OCI-LY1 (cell line): ENCODE measurements around the gene RPS6KA3.
A peak's percentile ranks its signal among the peaks of the same experiment; 100 is the strongest.

Experiments used
- H2AFZ ChIP-seq: fragments of 200-600 bp; sonication (generic), shearing (Covaris generic); 2 replicates; pipeline ENCODE4 v1.6.0; 2014; ENCODE audit warnings: antibody characterized with exemption, mild to moderate bottlenecking, low read length
- H3F3A ChIP-seq: fragments of 200-600 bp; sonication (generic), shearing (Covaris generic); 2 replicates; pipeline ENCODE4 v1.6.0; 2014; ENCODE audit warnings: mild to moderate bottlenecking, antibody characterized with exemption, low read length, moderate library complexity; ENCODE audit not compliant: insufficient read depth
- H3K27ac ChIP-seq: fragments of 200-600 bp; sonication (generic); 2 replicates; pipeline ENCODE4 v1.5.1; 2014; ENCODE audit warnings: low read length, mixed run types, mild to moderate bottlenecking, low read depth; ENCODE audit not compliant: poor library complexity, severe bottlenecking
- H3K27me3 ChIP-seq: fragments of 200-600 bp; sonication (generic); 2 replicates; pipeline ENCODE4 v1.6.0; 2014; ENCODE audit warnings: antibody characterized with exemption, mild to moderate bottlenecking, low read length, moderate library complexity; ENCODE audit not compliant: insufficient read depth
- H3K36me3 ChIP-seq: fragments of 200-600 bp; sonication (generic); 2 replicates; pipeline ENCODE4 v1.6.1; 2014; ENCODE audit warnings: mild to moderate bottlenecking, antibody characterized with exemption, low read length, moderate library complexity, mixed read lengths; ENCODE audit not compliant: insufficient read depth
- H3K4me1 ChIP-seq: fragments of 200-600 bp; sonication (generic); 2 replicates; pipeline ENCODE4 v1.5.1; 2014; ENCODE audit warnings: mild to moderate bottlenecking, low read length, moderate library complexity; ENCODE audit not compliant: insufficient read depth, severe bottlenecking
- H3K4me2 ChIP-seq: fragments of 200-600 bp; sonication (generic), shearing (Covaris generic); 2 replicates; pipeline ENCODE4 v1.6.1; 2014; ENCODE audit warnings: low read length
- H3K4me3 ChIP-seq: fragments of 200-600 bp; sonication (generic); 2 replicates; pipeline ENCODE4 v1.5.1; 2014; ENCODE audit warnings: low read length, low read depth, mild to moderate bottlenecking, mixed read lengths; ENCODE audit not compliant: poor library complexity, severe bottlenecking
- H3K79me2 ChIP-seq: fragments of 200-600 bp; shearing (Covaris generic); 2 replicates; pipeline ENCODE4 v1.6.1; 2016; ENCODE audit warnings: mixed run types, low read length, mixed read lengths; ENCODE audit not compliant: insufficient read depth
- H3K9ac ChIP-seq: fragments of 200-600 bp; sonication (generic), shearing (Covaris generic); 2 replicates; pipeline ENCODE4 v1.6.1; 2014; ENCODE audit warnings: mild to moderate bottlenecking, low read length, mixed read lengths
- H3K9me2 ChIP-seq: fragments of 200-600 bp; sonication (generic), shearing (Covaris generic); 2 replicates; pipeline ENCODE4 v1.6.1; 2014; ENCODE audit warnings: low read depth, mild to moderate bottlenecking, low read length, mixed read lengths
- H3K9me3 ChIP-seq: fragments of 200-600 bp; shearing (Covaris generic); 2 replicates; pipeline ENCODE4 v1.6.1; 2014; ENCODE audit warnings: low read length, mixed read lengths
- H4K20me1 ChIP-seq: fragments of 200-600 bp; sonication (generic), shearing (Covaris generic); 2 replicates; pipeline ENCODE4 v1.6.0; 2016; ENCODE audit warnings: mild to moderate bottlenecking, low read length; ENCODE audit not compliant: insufficient read depth
- EZH2 ChIP-seq: fragments of 200-600 bp; sonication (generic), shearing (Covaris generic); IDR thresholded peaks from 2 replicates; pipeline ENCODE4 v1.8.0; 2017; ENCODE audit warnings: borderline replicate concordance, mixed run types, mild to moderate bottlenecking, antibody characterized with exemption, low read length, moderate library complexity, mixed read lengths
- TF ChIP-seq, protein P1 (sequence below): fragments of 200-600 bp; sonication (generic), shearing (Covaris generic); IDR thresholded peaks from 2 replicates; pipeline ENCODE4 v1.5.1; 2017; ENCODE audit warnings: mild to moderate bottlenecking, antibody characterized with exemption, low read length, moderate library complexity, mixed read lengths

Gene RPS6KA3

DNA sequence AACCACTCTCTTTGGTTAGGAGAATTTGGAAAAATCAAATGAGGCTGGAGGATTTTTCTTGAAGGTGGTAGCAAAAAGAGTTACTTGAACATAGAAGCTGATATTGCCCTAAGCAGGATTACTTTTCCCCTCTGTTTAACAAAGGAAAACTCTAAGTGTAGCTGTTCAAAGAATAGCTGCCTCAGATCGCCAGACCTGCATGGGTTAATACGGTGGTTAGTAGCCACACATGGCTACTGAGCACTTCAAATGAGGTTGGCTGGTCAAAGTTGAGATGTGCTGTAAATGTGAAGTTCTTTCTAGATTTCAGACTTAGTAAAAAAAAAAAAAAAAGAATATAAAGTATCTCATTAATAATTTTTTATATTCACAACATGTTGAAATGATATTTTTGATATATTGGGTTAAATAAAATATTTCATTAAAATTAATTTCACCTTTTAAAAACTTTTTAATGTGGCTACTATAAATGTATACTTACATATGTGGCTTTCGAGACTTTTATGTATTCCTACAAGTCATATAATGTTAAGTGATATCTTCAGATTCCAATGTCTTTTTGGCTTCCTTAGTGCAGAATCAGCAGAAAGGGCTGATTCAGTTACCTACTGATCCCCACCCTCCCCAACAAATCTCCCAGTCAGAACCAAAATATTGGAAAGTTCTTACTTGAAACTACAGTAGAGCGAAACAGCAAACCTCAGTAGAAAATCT is 3.3 kb upstream of the RPS6KA3 start:
- Histone ChIP-seq H3K4me2 (no peak overlapping the region), H4K20me1 (no peaks in the 10 kb centered on the region), H3K4me1 (peaks cover 5% of the 10 kb centered on the region), H3K36me3 (no peaks in the 10 kb centered on the region), H2AFZ (no peak overlapping the region), H3K4me3 (no peak overlapping the region), H3F3A (no peaks in the 10 kb centered on the region), H3K27ac (no peak overlapping the region), H3K9ac (no peak overlapping the region), H3K9me2 (no peaks in the 10 kb centered on the region), H3K9me3 (no peaks in the 10 kb centered on the region), H3K79me2 (peaks cover 1% of the 10 kb centered on the region), H3K27me3 (no peaks in the 10 kb centered on the region)
- no peak for TF ChIP-seq EZH2
- TF ChIP-seq, protein P1, sequence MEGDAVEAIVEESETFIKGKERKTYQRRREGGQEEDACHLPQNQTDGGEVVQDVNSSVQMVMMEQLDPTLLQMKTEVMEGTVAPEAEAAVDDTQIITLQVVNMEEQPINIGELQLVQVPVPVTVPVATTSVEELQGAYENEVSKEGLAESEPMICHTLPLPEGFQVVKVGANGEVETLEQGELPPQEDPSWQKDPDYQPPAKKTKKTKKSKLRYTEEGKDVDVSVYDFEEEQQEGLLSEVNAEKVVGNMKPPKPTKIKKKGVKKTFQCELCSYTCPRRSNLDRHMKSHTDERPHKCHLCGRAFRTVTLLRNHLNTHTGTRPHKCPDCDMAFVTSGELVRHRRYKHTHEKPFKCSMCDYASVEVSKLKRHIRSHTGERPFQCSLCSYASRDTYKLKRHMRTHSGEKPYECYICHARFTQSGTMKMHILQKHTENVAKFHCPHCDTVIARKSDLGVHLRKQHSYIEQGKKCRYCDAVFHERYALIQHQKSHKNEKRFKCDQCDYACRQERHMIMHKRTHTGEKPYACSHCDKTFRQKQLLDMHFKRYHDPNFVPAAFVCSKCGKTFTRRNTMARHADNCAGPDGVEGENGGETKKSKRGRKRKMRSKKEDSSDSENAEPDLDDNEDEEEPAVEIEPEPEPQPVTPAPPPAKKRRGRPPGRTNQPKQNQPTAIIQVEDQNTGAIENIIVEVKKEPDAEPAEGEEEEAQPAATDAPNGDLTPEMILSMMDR, result no peak

DNA sequence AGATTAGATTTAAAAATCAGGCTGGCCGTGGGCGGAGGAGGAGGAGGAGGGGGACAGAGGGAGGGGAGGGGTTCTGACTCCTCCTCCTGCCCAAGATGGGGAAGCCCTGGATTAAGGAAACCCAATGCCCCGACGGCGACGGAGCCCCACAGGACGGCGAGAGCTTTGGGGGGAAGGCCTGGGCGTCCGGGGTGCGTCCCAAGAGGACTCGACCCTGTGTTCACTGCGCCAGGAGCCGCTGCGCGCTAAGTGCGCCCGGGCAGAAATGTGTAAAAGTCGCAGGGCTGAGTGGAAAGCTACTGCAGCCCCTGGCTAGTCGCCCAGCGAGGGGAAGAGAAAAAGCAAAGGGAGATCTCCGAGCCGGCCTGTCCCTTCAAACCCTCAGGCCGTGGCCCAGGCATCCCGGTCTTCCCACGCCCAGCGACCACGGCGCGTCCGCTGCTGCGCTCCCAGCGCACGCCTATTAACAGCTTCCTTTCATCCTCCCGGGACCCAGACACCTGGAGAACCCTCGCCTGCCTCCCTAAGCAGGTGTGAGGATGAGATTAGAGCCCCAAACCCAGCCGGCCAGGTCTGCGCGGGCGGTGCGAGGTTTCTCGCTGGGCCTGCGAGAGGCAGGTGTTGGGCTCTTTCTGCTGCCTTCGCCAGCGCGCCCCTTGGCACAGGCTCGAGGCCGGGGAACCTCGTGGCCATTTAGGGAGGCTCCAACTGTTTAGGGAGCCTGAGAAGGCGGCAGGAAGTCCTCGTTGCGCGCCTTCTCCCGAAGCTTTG is 1.4 kb upstream of the RPS6KA3 start:
- TF ChIP-seq EZH2, result no peak
- TF ChIP-seq, protein P1, result no peak
- Histone ChIP-seq H3K4me2 (peak overlapping the region; percentile 84; the same call in 1 of the 2 replicates), H4K20me1 (no peaks in the 10 kb centered on the region), H3K27me3 (no peaks in the 10 kb centered on the region), H3F3A (no peaks in the 10 kb centered on the region), H3K9me2 (no peaks in the 10 kb centered on the region), H3K4me3 (peak overlapping the region; percentile 97), H3K27ac (no peak overlapping the region), H3K79me2 (peaks cover 20% of the 10 kb centered on the region), H2AFZ (no peak overlapping the region), H3K9ac (no peak overlapping the region), H3K36me3 (no peaks in the 10 kb centered on the region), H3K9me3 (no peaks in the 10 kb centered on the region), H3K4me1 (peaks cover 23% of the 10 kb centered on the region)

DNA sequence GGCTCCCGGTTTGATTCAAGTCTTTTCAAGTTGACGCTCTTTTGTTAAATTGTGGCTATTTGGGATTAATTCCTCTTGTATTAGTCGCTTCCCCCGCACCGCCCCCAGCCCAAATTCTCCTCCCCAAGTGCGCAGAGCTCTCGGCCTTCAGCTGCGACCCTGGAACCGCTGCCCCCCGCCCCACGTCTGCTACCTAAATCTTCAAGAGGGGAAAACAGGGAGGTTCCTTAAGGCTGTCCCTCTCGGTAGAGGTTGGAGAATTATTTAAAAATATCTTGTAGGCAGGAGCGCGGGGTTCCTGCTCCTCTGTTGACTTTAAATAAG is 860 bp upstream of the RPS6KA3 start:
- Histone ChIP-seq H2AFZ (peak overlapping the region; percentile 87; the same call in 1 of the 2 replicates), H4K20me1 (no peaks in the 10 kb centered on the region), H3K4me1 (peaks cover 26% of the 10 kb centered on the region), H3K9ac (peak overlapping the region; percentile 93; the same call in 1 of the 2 replicates), H3K9me2 (no peaks in the 10 kb centered on the region), H3F3A (no peaks in the 10 kb centered on the region), H3K4me2 (peak overlapping the region; percentile 84), H3K36me3 (no peaks in the 10 kb centered on the region), H3K4me3 (peak overlapping the region; percentile 97), H3K9me3 (no peaks in the 10 kb centered on the region), H3K27me3 (no peaks in the 10 kb centered on the region), H3K27ac (no peak overlapping the region), H3K79me2 (peaks cover 25% of the 10 kb centered on the region)
- TF ChIP-seq, protein P1, result no peak
